Measurements from ENCODE around the gene ELK3. TPM values are rescaled to one million over a fixed set of nuclear protein-coding genes. Genes with fewer than 3 reads are reported as not detected.

ELK3 gene
- total and polyA plus RNA-seq, 2 of the 8 experiments (the other 6 are each of a cell fraction or from before 2014, with no cell fraction given), result 3.5 to 14.3 TPM

DNA sequence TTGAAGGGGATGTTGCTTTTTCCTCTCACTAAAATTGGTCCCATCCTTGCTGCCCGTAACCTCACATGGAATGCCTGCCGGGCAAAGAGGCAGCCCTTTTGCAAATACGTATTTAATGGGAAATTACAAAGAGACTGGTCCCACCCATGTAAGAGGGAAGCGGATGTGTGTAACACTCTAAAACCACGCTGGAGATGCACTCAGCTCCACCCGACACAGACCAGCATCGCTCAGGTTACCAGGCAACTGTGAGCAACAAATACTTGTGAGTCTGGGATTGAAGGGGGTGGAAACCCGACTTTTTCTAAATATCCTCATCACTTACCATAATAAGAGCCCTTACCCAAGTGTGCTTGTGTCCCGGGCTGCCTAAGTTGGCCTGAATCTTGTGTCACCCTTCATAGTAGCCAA lies 47.7 kb downstream of the ELK3 start:
- Histone ChIP-seq H2BK5ac (ENCODE audit: low read depth, low read length) (no peak overlapping the region), H3K14ac (ENCODE audit: insufficient read length) (no peak overlapping the region), H4K20me1 (replicated peaks in 1 of 2; ENCODE audit: control insufficient read depth in 1 of 2, insufficient read depth in 2 of 2, low read length in 2 of 2) (peaks cover 0 to 2% of the 10 kb centered on the region in 2 experiments), H4K5ac (ENCODE audit: insufficient read length, low read depth, low read length) (no peak overlapping the region), H4K91ac (replicated peaks; ENCODE audit: insufficient read length, low read length) (no peak overlapping the region), H3K9ac (replicated peaks in 1 of 4; ENCODE audit: extremely low read depth in 1 of 4, low read depth in 3 of 4, low read length in 3 of 4) (no peak overlapping the region), H2BK120ac (replicated peaks; ENCODE audit: low read depth, low read length) (no peak overlapping the region), H2BK12ac (ENCODE audit: low read depth, low read length) (no peak overlapping the region), H2BK20ac (ENCODE audit: low read length) (no peak overlapping the region), H3K27me3 (replicated peaks in 1 of 4; ENCODE audit: control insufficient read depth in 3 of 4, extremely low read depth in 1 of 4, insufficient read depth in 3 of 4, low read length in 3 of 4) (no peaks in the 10 kb centered on the region), H3K4me2 (ENCODE audit: insufficient read depth in 1 of 2, low read depth in 2 of 2, low read length in 2 of 2) (no peak overlapping the region), H3K27ac (ENCODE audit: low read depth, low read length) (no peak overlapping the region), H3K4me1 (replicated peaks in 1 of 4; ENCODE audit: control insufficient read depth in 3 of 4, insufficient read depth in 4 of 4, low read length in 3 of 4) (peaks cover 0 to 3% (median 0%) of the 10 kb centered on the region in 4 experiments; a peak in 2 of 7 replicates), H3K18ac (ENCODE audit: extremely low read depth, low read length) (no peak overlapping the region), H3K36me3 (ENCODE audit: control insufficient read depth in 2 of 4, insufficient read depth in 4 of 4, low read length in 3 of 4) (no peaks in the 10 kb centered on the region; a peak in 1 of 8 replicates), H3K23me2 (ENCODE audit: low read depth, low read length) (no peaks in the 10 kb centered on the region), H2AFZ (ENCODE audit: low read length) (no peak overlapping the region), H3K79me1 (ENCODE audit: low read depth, low read length) (no peaks in the 10 kb centered on the region), H3K9me3 (ENCODE audit: insufficient read depth in 2 of 2, low read depth in 1 of 2, low read length in 1 of 2) (no peaks in the 10 kb centered on the region), H3K4me3 (ENCODE audit: extremely low read depth in 1 of 4, insufficient read depth in 2 of 4, low read depth in 3 of 4, low read length in 4 of 4) (no peak overlapping the region), H4K8ac (ENCODE audit: extremely low read depth, insufficient read depth, low read length) (no peak overlapping the region), H3K56ac (replicated peaks; ENCODE audit: insufficient read length, low read depth, low read length) (no peak overlapping the region), H3K4ac (replicated peaks; ENCODE audit: insufficient read length, low read depth, low read length) (no peak overlapping the region), H2BK15ac (ENCODE audit: low read length) (no peak overlapping the region), H3K23ac (ENCODE audit: insufficient read length) (no peak overlapping the region), H3K79me2 (ENCODE audit: control insufficient read depth in 1 of 2, insufficient read depth in 2 of 2, low read length in 2 of 2) (no peaks in the 10 kb centered on the region), H2AK5ac (ENCODE audit: low read depth, low read length) (no peak overlapping the region)
- ChIA-PET POLR2A (ENCODE audit: partially characterized antibody) (interaction anchor here (0.9 to 1.1 kb wide), 2 partner anchors 9 to 30 kb away, joined by 3 read pairs; no protein-coding TSS in a partner anchor), CTCF (ENCODE audit: partially characterized antibody) (interaction anchor here (0.8 to 1.7 kb wide), 4 partner anchors 9 to 284 kb away, joined by 3 to 5 read pairs (median 3); no protein-coding TSS in a partner anchor)
- TF ChIP-seq SIX5 (IDR thresholded peaks at IDR 0.05; ENCODE audit: low read depth, low read length) (no peak), RNF2 (IDR thresholded peaks at IDR 0.05; ENCODE audit: borderline replicate concordance, low read depth, low read length, missing control alignments, poor library complexity, severe bottlenecking) (no peak), BACH1 (IDR thresholded peaks at IDR 0.05; ENCODE audit: low read length) (no peak), CBX5 (IDR thresholded peaks at IDR 0.05; ENCODE audit: low read depth, low read length) (no peak)
- WGBS, 2 experiments (ENCODE audit: extremely low coverage in 1 of 2, insufficient coverage in 1 of 2, insufficient read length in 1 of 2, insufficient replicate concordance in 2 of 2, low coverage in 1 of 2, low lambda C conversion rate in 2 of 2, missing lambda C conversion rate in 1 of 2), result 93% methylated on average over 9 of the region's 9 CpGs; no CpG with 5 or more reads in 1 of the 2 experiments
- FAIRE-seq (no peak), DNase-seq (ENCODE audit: low read depth in 1 of 2, low spot score in 2 of 2) (no peak)
